Esophagus muscularis mucosa (tissue), 3 donors: Measurements from ENCODE around the gene SIKE1.

Experiments
- CTCF ChIP-seq, 3 experiments: fragments of 200-600 bp in 2 of 3; fragments of 450-650 bp in 1 of 3; sonication (generic) in 2 of 3; IDR thresholded peaks; one replicate each; pipeline ENCODE4 v1.5.1; 2017 to 2019; ENCODE audit warnings: antibody characterized with exemption in 3 of 3, mild to moderate bottlenecking in 2 of 3, moderate library complexity in 1 of 3
- POLR2A ChIP-seq: fragments of 450-650 bp; IDR thresholded peaks from one replicate; pipeline ENCODE4 v1.6.1; 2017; ENCODE audit warnings: antibody characterized with exemption, moderate library complexity, mild to moderate bottlenecking, low read depth

DNA sequence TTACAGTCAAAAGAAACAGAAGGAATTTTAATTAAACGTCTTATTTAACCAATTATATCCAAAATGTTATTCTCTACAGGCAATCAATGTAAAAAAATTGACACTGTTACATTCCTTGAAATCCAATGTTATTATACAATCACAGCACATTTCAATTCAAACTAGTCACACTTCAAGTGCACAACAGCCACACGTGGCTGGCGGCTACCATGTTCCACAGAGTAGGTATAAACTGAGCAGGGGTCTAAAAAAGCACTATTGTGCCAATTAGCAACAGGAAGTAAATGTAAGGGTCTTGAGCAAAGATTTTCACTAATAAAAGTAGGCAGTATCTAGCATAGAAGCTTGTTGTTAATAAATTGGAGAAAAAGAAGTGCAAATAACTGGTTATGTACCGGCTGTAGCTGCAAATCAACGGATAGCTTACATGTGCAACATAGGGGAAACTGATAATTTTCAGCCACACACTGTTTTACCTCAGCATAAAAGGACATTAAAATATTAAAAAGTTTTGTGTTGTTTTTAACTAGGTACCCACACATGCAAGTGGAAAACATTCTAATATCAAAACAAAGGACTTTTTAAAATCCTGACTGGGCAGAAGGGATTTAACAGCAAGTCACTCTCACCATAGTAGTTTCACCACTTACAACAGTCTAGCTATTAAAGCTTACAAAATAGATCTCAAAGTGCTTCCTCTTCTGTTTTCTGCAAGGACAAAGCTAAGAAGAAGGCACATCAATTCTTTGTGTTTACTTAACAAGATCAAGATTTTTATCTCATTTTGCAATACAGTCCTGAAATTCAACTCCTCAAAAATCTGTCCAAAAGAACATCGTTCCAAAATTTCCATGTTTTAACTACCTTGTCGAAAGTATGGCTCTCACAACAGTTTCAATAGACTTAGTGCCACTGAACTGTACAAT lies 25.2 kb downstream of the SIKE1 start:
- TF ChIP-seq CTCF (IDR thresholded peaks at IDR 0.05) = no peak
- TF ChIP-seq POLR2A = no peak
